ENCODE measurements around the gene ITGA6.

The ITGA6 gene

DNA sequence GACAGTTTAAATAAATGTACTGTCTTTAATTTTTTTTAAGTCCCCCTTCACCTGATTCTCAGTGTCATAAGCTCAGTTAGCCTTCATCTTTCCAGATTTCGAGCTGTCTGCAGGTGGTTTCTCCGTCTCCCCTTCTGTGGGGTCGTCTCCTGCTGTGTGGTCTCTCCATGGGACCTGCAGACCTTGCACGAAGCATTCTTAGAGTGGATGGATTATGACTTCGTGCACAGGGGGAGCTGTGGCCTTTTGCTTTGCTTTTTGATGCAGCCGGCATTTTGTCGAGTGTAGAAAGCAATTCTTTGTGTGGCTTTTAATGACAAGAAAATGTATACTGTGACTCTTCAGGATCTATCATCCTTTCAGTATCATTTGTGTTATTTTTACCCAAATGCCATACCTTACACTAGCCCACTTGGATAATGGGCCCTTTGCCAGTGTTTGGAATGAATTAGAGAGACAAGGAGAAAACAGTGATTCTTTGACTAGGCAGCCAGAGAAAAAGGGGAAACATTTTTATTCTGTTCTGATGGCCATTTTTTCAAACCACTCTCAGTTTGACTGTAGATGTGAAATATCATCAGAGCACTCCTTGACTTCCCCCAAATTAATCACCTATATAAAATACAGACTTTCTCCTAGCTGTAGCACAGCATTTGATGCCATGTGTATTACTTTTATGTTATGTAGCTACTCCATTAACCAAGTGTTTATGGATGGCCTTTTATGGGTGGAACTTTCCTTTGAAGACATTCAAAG lies 54.3 kb downstream of the ITGA6 start:
- Histone ChIP-seq H3K4me1 (ENCODE audit: insufficient read depth, low read length) (no peaks in the 10 kb centered on the region; the same call in 1 of the 2 replicates), H3K9me3 (ENCODE audit: control insufficient read depth, insufficient read depth, low read length) (no peaks in the 10 kb centered on the region), H3K9ac (ENCODE audit: low read depth, low read length) (no peak overlapping the region), H3K36me3 (ENCODE audit: insufficient read depth, low read length) (peaks cover 23% of the 10 kb centered on the region)

DNA sequence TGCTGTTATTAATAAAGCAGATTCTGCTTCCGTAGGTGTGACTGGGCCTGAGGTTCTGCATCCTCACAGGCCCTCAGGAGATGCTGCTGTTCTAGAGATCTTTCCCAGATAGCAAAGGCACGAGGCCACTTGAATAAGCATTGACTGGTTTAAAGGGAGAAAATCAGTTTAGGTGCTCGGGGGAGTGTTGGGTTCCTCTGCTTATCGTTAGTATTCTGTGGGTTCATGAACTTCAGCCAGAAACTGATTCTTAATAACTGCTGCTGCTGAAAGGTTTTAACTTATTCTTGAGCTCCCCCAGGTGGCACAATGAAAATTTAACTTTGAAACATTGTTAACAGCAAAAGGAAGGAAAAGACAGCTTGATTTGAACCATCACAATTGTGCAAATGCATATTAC lies 56.9 kb downstream of the ITGA6 start:
- no peak overlapping the region for H3K9ac ChIP-seq (ENCODE audit: low read depth, low read length)
- no peaks in the 10 kb centered on the region for H3K9me3 ChIP-seq (ENCODE audit: control insufficient read depth, insufficient read depth, low read length)
- no peaks in the 10 kb centered on the region; the same call in 1 of the 2 replicates for H3K4me1 ChIP-seq (ENCODE audit: insufficient read depth, low read length)
- H3K36me3 ChIP-seq (ENCODE audit: insufficient read depth, low read length) = peaks cover 30% of the 10 kb centered on the region

DNA sequence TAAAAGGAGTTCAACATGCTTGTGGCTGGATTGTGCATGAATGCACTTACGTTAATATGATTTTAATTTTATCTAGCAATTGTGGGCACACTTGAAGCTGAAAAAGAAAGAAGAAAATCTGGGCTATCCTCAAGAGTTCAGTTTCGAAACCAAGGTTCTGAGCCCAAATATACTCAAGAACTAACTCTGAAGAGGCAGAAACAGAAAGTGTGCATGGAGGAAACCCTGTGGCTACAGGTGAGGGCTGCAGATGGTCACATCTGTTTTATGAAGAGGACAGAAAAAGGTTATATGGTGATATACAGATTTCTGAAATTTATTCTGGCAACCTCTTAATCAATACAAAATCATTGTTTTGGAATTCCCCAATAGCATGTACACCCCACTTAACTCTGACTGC lies 57.3 kb downstream of the ITGA6 start:
- Histone ChIP-seq H3K9me3 (ENCODE audit: control insufficient read depth, insufficient read depth, low read length) (no peaks in the 10 kb centered on the region), H3K4me1 (ENCODE audit: insufficient read depth, low read length) (no peaks in the 10 kb centered on the region; the same call in 1 of the 2 replicates), H3K36me3 (ENCODE audit: insufficient read depth, low read length) (peaks cover 25% of the 10 kb centered on the region), H3K9ac (ENCODE audit: low read depth, low read length) (no peak overlapping the region)

DNA sequence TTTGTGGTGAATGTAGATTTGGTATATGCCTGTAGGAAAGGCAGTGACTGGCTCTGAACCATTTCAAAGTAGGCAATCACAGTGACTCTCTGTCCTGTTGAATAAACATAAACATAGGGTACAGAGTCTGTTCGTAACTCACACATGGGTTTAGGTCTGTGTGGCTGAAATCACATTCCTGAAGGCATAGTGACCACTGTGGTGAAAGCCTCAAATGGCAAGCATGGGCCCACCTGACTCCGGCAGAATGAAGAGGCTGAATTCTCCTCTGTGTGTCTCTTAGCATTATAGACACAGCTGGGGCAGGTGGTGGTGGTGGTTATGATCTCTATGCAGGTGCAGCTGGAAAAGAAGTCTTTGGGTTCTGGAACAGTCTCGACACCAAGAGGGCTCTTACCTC lies 61.2 kb downstream of the ITGA6 start:
- Histone ChIP-seq H3K36me3 (ENCODE audit: insufficient read depth, low read length) (peaks cover 38% of the 10 kb centered on the region), H3K4me1 (ENCODE audit: insufficient read depth, low read length) (no peaks in the 10 kb centered on the region), H3K9ac (ENCODE audit: low read depth, low read length) (no peak overlapping the region), H3K9me3 (ENCODE audit: control insufficient read depth, insufficient read depth, low read length) (no peaks in the 10 kb centered on the region)

DNA sequence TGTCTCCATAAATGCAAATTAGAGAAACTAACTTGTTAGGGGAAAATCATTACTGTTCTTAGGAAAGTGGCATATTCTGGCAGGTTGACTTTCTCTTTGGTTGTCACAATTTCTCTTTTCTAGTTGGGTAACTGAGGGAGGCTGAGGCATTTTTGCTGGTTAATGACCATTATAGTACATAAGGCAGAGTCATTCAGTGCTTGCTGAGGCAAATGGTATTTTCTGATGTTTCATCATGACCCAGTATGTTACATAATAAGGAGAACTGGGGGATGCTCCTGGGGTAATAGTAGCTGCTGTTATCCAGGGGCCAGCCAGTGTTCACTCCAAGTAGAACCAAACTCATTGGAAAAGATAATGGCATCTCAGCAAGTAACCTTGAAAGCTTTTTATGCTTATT lies 62.3 kb downstream of the ITGA6 start:
- Histone ChIP-seq H3K4me1 (ENCODE audit: insufficient read depth, low read length) (no peaks in the 10 kb centered on the region), H3K9ac (ENCODE audit: low read depth, low read length) (no peak overlapping the region), H3K36me3 (ENCODE audit: insufficient read depth, low read length) (peaks cover 44% of the 10 kb centered on the region), H3K9me3 (ENCODE audit: control insufficient read depth, insufficient read depth, low read length) (no peaks in the 10 kb centered on the region)

- Histone ChIP-seq H3K9ac (ENCODE audit: low read depth, low read length) (no peak overlapping the region), H3K36me3 (ENCODE audit: insufficient read depth, low read length) (peaks cover 30% of the 10 kb centered on the region), H3K9me3 (ENCODE audit: control insufficient read depth, insufficient read depth, low read length) (no peaks in the 10 kb centered on the region), H3K4me1 (ENCODE audit: insufficient read depth, low read length) (no peaks in the 10 kb centered on the region)
Measured at GRCh38 chr2:172496160-172496608, 68.8 kb downstream of the ITGA6 start.

DNA sequence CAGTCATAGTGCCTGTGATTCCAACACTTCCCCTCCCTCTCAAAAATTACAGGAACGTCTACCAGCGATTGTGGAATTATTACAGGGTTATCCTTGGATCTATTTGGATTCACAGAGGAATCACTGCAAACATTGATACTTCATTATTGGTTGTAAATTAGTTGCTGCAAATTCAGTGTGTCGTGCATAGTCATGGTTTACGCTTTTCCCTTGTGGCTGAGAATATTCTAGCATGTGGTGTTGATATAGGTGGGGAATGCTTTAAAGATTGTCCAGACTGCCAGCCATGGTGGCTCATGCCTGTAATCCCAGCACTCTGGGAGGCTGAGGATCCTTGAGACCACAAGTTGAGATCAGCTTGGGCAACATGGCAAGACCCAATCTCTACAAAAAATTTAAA lies 79.8 kb downstream of the ITGA6 start:
- H3K36me3 ChIP-seq (ENCODE audit: insufficient read depth, low read length) = peaks cover 13% of the 10 kb centered on the region
- H3K4me1 ChIP-seq (ENCODE audit: insufficient read depth, low read length) = no peaks in the 10 kb centered on the region
- H3K9me3 ChIP-seq (ENCODE audit: control insufficient read depth, insufficient read depth, low read length) = peaks cover 10% of the 10 kb centered on the region
- H3K9ac ChIP-seq (ENCODE audit: low read depth, low read length) = no peak overlapping the region

GRCh38 chr2:172510088-172510487 lies 82.7 kb downstream of the ITGA6 start:
- Histone ChIP-seq H3K4me1 (ENCODE audit: insufficient read depth, low read length) (no peaks in the 10 kb centered on the region), H3K36me3 (ENCODE audit: insufficient read depth, low read length) (peaks cover 6% of the 10 kb centered on the region; the same call in 1 of the 2 replicates), H3K9me3 (ENCODE audit: control insufficient read depth, insufficient read depth, low read length) (peaks cover 25% of the 10 kb centered on the region), H3K9ac (ENCODE audit: low read depth, low read length) (no peak overlapping the region)

GRCh38 chr2:172510548-172510947 lies 83.2 kb downstream of the ITGA6 start:
- peaks cover 6% of the 10 kb centered on the region; the same call in 1 of the 2 replicates for H3K36me3 ChIP-seq (ENCODE audit: insufficient read depth, low read length)
- no peak overlapping the region for H3K9ac ChIP-seq (ENCODE audit: low read depth, low read length)
- H3K9me3 ChIP-seq (ENCODE audit: control insufficient read depth, insufficient read depth, low read length) = peaks cover 25% of the 10 kb centered on the region
- H3K4me1 ChIP-seq (ENCODE audit: insufficient read depth, low read length) = no peaks in the 10 kb centered on the region

DNA sequence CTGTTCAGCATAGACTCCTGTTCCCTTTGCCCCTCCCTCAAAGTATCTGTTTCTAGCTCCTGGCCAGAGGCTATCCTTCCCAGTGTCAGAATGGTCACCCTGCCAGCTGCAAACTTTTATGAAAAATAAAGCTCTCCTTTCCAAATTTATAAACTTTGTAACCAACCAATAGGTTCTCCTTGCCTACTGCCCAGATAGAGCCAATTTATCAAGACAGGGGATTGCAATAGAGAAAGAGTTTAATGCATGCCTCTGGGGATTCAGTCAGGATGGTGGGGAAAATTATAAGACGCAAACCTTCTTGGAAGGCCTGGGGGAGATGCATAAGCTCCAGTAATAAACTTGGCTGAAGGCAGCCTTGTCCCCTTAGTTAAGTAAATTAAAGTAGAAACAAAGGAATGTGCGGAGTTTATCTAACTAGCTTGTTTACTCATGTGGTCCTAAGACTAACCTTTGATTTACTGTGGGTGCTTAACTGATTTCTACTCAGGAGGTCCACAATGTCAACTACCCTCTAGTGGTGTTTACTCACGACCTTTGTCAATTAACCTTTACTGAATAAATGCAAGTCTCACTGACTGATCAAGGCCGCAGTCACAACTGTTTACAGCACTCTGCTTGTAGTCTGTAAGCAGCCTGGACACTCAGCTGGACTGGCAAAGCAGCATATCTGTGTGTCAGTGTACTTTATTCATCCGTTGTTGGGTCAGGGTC lies 85.6 kb downstream of the ITGA6 start:
- H3K36me3 ChIP-seq (ENCODE audit: insufficient read depth, low read length) = peaks cover 5% of the 10 kb centered on the region; the same call in 1 of the 2 replicates
- no peaks in the 10 kb centered on the region for H3K4me1 ChIP-seq (ENCODE audit: insufficient read depth, low read length)
- H3K9ac ChIP-seq (ENCODE audit: low read depth, low read length) = no peak overlapping the region
- H3K9me3 ChIP-seq (ENCODE audit: control insufficient read depth, insufficient read depth, low read length) = peaks cover 25% of the 10 kb centered on the region

DNA sequence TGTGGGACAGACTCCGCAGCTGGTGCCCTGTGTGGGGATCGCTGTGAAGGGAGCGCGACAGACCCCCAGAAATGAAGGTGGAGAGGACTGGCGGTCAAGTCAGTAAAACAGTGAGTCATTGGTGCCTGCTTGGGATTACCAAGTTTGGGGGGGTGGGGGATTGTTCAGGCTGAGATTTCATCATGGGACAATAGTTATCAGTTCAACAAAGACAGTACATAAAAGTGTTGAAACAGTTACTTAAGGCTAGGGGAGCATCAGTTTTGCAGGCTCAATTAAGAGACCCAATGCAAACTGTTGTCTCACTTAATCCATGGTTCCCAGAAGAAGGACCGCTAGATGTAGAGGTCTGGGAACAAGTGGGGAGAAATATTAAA lies 86.1 kb downstream of the ITGA6 start:
- Histone ChIP-seq H3K36me3 (ENCODE audit: insufficient read depth, low read length) (peaks cover 3% of the 10 kb centered on the region; the same call in 1 of the 2 replicates), H3K9me3 (ENCODE audit: control insufficient read depth, insufficient read depth, low read length) (peaks cover 25% of the 10 kb centered on the region), H3K4me1 (ENCODE audit: insufficient read depth, low read length) (no peaks in the 10 kb centered on the region), H3K9ac (ENCODE audit: low read depth, low read length) (no peak overlapping the region)

DNA sequence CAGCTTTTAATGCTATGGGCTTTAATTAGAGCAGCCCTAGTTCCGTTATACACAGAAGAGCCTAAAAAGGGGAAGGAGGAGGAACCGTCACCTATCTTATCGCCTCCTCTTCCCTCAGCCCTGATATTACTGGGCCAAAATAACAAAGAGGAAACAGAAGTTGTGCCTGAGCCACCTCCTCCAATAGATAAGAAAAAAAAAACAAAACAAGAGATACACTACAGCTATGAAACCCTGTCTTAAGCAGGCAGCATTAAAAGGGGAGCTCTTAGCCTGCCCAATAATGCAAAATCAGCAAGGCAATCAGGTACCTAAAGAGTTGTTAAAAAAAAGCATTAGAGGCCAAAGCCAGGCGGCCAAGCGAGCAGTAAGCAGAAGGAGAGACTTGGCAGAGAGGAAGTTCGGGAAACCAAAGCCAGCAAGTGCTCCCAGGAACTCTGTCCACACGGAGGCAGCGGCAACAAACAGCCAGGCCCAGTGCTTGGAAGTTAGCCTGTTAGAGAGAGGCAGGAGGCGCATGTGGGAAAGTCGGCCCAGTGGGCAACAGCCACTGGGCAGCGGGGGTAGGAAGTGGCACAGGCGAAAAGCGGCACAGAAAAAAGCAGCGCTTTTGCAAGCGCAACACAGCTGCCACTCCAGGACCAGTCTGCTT lies 86.7 kb downstream of the ITGA6 start:
- peaks cover 3% of the 10 kb centered on the region; the same call in 1 of the 2 replicates for H3K36me3 ChIP-seq (ENCODE audit: insufficient read depth, low read length)
- no peaks in the 10 kb centered on the region for H3K4me1 ChIP-seq (ENCODE audit: insufficient read depth, low read length)
- no peak overlapping the region for H3K9ac ChIP-seq (ENCODE audit: low read depth, low read length)
- peaks cover 25% of the 10 kb centered on the region for H3K9me3 ChIP-seq (ENCODE audit: control insufficient read depth, insufficient read depth, low read length)

GRCh38 chr2:172516299-172516698 lies 88.9 kb downstream of the ITGA6 start:
- no peaks in the 10 kb centered on the region; the same call in 1 of the 2 replicates for H3K36me3 ChIP-seq (ENCODE audit: insufficient read depth, low read length)
- H3K9me3 ChIP-seq (ENCODE audit: control insufficient read depth, insufficient read depth, low read length) = peaks cover 23% of the 10 kb centered on the region
- no peaks in the 10 kb centered on the region for H3K4me1 ChIP-seq (ENCODE audit: insufficient read depth, low read length)
- no peak overlapping the region for H3K9ac ChIP-seq (ENCODE audit: low read depth, low read length)

DNA sequence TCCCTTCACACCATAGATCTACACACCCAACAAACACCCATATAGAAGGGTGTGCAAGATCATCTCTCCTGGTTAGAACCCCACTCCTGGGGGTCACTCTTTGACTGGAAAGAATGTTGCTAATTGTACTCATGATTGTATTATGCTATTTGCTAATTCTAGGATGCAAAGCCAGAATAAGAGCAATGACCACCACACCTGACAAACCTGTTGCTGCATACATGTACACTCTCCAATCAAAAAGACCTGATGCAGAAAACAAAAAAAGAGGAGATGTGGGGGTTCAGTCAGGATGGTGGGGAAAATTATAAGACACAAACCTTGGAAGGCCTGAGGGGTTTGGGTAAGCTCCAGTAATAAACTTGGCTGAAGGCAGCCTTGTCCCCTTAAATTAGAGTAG lies 91.6 kb downstream of the ITGA6 start:
- Histone ChIP-seq H3K9ac (ENCODE audit: low read depth, low read length) (no peak overlapping the region), H3K36me3 (ENCODE audit: insufficient read depth, low read length) (no peaks in the 10 kb centered on the region), H3K9me3 (ENCODE audit: control insufficient read depth, insufficient read depth, low read length) (peaks cover 4% of the 10 kb centered on the region; the same call in 1 of the 2 replicates), H3K4me1 (ENCODE audit: insufficient read depth, low read length) (no peaks in the 10 kb centered on the region)

Data from ES-I3 (cell line).